Measurements from ENCODE around the gene RELL1. TPM values are rescaled to one million over a fixed set of nuclear protein-coding genes. Genes with fewer than 3 reads are reported as not detected.

The RELL1 gene
- total RNA-seq, 1 donor from 2014 or later: 21.2 TPM

DNA sequence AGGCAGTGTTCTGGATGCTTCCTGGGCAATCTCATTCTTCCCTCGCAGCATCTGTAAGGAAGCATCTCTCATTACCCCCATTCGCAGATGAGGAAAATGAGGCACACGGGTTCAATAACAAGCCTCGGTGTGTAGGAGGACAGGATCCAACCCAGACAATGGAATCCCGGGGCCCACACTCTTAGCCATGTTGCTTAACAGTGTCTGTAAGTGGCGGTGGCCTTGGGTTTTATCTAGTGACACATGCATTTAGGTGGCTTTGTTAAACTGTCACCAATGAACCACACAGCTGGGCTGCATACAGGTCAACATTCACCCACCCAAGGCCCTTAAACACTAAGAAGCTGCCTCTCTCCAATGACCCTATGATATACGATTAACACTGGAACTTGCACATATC is 22.6 kb downstream of the RELL1 start:
- Mint-ChIP-seq H3K4me3 (ENCODE audit: unreplicated experiment) (no peak overlapping the region), H3K9me3 (ENCODE audit: unreplicated experiment) (no peaks in the 10 kb centered on the region), H3K27me3 (ENCODE audit: unreplicated experiment) (peaks cover 5% of the 10 kb centered on the region)

DNA sequence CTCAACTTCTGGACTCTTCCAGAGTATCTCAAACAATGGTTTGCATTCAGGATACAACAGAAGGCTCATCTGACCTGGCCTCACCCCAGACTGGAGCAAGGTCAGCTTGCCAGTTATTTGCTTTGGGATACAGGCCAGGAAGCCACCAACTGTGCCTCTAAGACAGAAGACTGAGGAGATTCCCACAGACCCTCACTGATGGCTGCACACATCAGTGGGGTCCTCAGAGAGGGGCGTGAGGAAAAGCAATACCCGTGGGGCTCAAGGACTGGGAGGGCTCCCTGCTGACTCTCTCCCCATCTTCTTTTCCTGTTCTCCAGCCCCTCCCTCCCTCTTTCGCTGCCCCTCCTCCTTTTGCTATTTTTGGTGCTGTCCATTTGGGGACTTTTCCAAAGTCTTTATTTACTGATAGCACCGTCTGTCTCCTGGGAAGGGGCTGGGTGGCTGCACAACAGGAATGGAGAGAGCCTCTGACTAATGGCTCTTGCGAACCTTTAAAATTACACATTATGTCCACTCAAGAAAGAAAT is 23.2 kb downstream of the RELL1 start:
- peak overlapping the region; percentile 75 for H3K4me3 Mint-ChIP-seq (ENCODE audit: unreplicated experiment)
- H3K36me3 Mint-ChIP-seq (ENCODE audit: unreplicated experiment): no peaks in the 10 kb centered on the region
- H3K4me1 Mint-ChIP-seq (ENCODE audit: low read depth, unreplicated experiment): peaks cover 37% of the 10 kb centered on the region
- TF ChIP-seq, protein P1, sequence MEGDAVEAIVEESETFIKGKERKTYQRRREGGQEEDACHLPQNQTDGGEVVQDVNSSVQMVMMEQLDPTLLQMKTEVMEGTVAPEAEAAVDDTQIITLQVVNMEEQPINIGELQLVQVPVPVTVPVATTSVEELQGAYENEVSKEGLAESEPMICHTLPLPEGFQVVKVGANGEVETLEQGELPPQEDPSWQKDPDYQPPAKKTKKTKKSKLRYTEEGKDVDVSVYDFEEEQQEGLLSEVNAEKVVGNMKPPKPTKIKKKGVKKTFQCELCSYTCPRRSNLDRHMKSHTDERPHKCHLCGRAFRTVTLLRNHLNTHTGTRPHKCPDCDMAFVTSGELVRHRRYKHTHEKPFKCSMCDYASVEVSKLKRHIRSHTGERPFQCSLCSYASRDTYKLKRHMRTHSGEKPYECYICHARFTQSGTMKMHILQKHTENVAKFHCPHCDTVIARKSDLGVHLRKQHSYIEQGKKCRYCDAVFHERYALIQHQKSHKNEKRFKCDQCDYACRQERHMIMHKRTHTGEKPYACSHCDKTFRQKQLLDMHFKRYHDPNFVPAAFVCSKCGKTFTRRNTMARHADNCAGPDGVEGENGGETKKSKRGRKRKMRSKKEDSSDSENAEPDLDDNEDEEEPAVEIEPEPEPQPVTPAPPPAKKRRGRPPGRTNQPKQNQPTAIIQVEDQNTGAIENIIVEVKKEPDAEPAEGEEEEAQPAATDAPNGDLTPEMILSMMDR (IDR thresholded peaks at IDR 0.05; ENCODE audit: partially characterized antibody, unreplicated experiment): no peak
- peaks cover 5% of the 10 kb centered on the region for H3K27me3 Mint-ChIP-seq (ENCODE audit: unreplicated experiment)
- DNase-seq: no peak
- peak overlapping the region; percentile 86 for H3K27ac Mint-ChIP-seq (ENCODE audit: unreplicated experiment)
- H3K9me3 Mint-ChIP-seq (ENCODE audit: unreplicated experiment): no peaks in the 10 kb centered on the region

More for the DNA sequence above, 22.6 kb downstream of the RELL1 start:
- Mint-ChIP-seq H3K36me3 (ENCODE audit: unreplicated experiment) (no peaks in the 10 kb centered on the region), H3K4me1 (ENCODE audit: low read depth, unreplicated experiment) (peaks cover 37% of the 10 kb centered on the region), H3K27ac (ENCODE audit: unreplicated experiment) (peak overlapping the region; percentile 76)
- TF ChIP-seq, protein P1 (IDR thresholded peaks at IDR 0.05; ENCODE audit: partially characterized antibody, unreplicated experiment): no peak
- DNase-seq: no peak

DNA sequence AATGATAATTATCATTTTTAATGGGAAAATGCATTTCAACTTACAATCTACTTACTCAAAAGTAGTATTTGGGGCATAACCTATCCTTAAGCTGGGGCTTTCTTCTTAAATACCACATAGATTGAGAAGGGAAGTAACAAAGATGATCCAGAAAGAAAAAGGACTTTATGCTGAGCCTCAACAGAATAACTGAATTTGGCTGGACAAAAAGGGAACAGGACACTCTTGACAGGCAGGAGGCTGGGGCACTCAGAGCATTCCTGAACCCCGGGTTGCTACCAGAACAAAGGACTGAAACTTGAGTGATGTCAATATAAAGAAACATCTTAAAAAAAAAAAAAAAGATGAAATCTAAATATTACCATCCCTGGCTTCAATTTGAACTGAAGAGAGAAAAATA is 23.9 kb downstream of the RELL1 start:
- peaks cover 37% of the 10 kb centered on the region for H3K4me1 Mint-ChIP-seq (ENCODE audit: low read depth, unreplicated experiment)
- DNase-seq: no peak
- H3K27me3 Mint-ChIP-seq (ENCODE audit: unreplicated experiment): peaks cover 5% of the 10 kb centered on the region
- peak overlapping the region; percentile 86 for H3K27ac Mint-ChIP-seq (ENCODE audit: unreplicated experiment)
- peak overlapping the region; percentile 30 for H3K4me3 Mint-ChIP-seq (ENCODE audit: unreplicated experiment)
- no peaks in the 10 kb centered on the region for H3K9me3 Mint-ChIP-seq (ENCODE audit: unreplicated experiment)
- H3K36me3 Mint-ChIP-seq (ENCODE audit: unreplicated experiment): no peaks in the 10 kb centered on the region
- TF ChIP-seq, protein P1 (IDR thresholded peaks at IDR 0.05; ENCODE audit: partially characterized antibody, unreplicated experiment): no peak

GRCh38 chr4:37661772-37662171 is 24.4 kb downstream of the RELL1 start:
- DNase-seq: no peak
- Mint-ChIP-seq H3K36me3 (ENCODE audit: unreplicated experiment) (no peaks in the 10 kb centered on the region), H3K27me3 (ENCODE audit: unreplicated experiment) (peaks cover 5% of the 10 kb centered on the region), H3K4me3 (ENCODE audit: unreplicated experiment) (no peak overlapping the region), H3K9me3 (ENCODE audit: unreplicated experiment) (no peaks in the 10 kb centered on the region), H3K4me1 (ENCODE audit: low read depth, unreplicated experiment) (peaks cover 37% of the 10 kb centered on the region), H3K27ac (ENCODE audit: unreplicated experiment) (peak overlapping the region; percentile 74)
- TF ChIP-seq, protein P1 (IDR thresholded peaks at IDR 0.05; ENCODE audit: partially characterized antibody, unreplicated experiment): no peak

- no peak overlapping the region for H3K4me3 Mint-ChIP-seq (ENCODE audit: unreplicated experiment)
- H3K4me1 Mint-ChIP-seq (ENCODE audit: low read depth, unreplicated experiment): peaks cover 26% of the 10 kb centered on the region
- TF ChIP-seq, protein P1 (IDR thresholded peaks at IDR 0.05; ENCODE audit: partially characterized antibody, unreplicated experiment): no peak
- H3K27me3 Mint-ChIP-seq (ENCODE audit: unreplicated experiment): peaks cover 3% of the 10 kb centered on the region
- DNase-seq: no peak
- H3K36me3 Mint-ChIP-seq (ENCODE audit: unreplicated experiment): peaks cover 16% of the 10 kb centered on the region
- H3K27ac Mint-ChIP-seq (ENCODE audit: unreplicated experiment): no peak overlapping the region
- no peaks in the 10 kb centered on the region for H3K9me3 Mint-ChIP-seq (ENCODE audit: unreplicated experiment)
Observed at GRCh38 chr4:37659696-37660095, 26.5 kb downstream of the RELL1 start.

Data from glutamatergic neuron (in vitro differentiated cells).